Small intestine (tissue), 7 donors: Measurements from ENCODE around the gene PDHX. TPM values are rescaled to one million over a fixed set of nuclear protein-coding genes. Genes with fewer than 3 reads are reported as not detected.
"Not testable (repeated sequence)": the region's sequence is repeated elsewhere in the genome, so short reads cannot be mapped to it uniquely, and the experiment has no call there.

Experiments used
- DNase-seq, 2 donors: peaks; one replicate each; pipeline versions ENCODE4 v3.0.0 to v3.0.0-alpha.2; 2013
- FAIRE-seq: peaks from 2 replicates; lab custom pipeline; 2012; peaks lifted over from hg19 to GRCh38; lab: Jason Lieb, UNC
- H3K27ac ChIP-seq, 3 donors: one replicate each; pipeline ENCODE4 v1.5.1; 2013; ENCODE audit warnings: low read length in 2 of 3, mild to moderate bottlenecking in 2 of 3, control low read depth in 1 of 3, inconsistent platforms in 1 of 3, low read depth in 1 of 3, moderate library complexity in 1 of 3
- H3K27me3 ChIP-seq, 3 donors: one replicate each; pipeline ENCODE4 v1.6.1; 2013; ENCODE audit warnings: low read length in 3 of 3, inconsistent platforms in 1 of 3; ENCODE audit not compliant: control insufficient read depth in 3 of 3, insufficient read depth in 3 of 3
- H3K36me3 ChIP-seq, 3 donors: one replicate each; pipeline ENCODE4 v1.6.1; 2013; ENCODE audit warnings: low read length in 3 of 3, inconsistent platforms in 1 of 3, low read depth in 1 of 3, mild to moderate bottlenecking in 1 of 3, moderate library complexity in 1 of 3; ENCODE audit not compliant: control insufficient read depth in 3 of 3, insufficient read depth in 2 of 3
- H3K4me1 ChIP-seq, 3 donors: one replicate each; pipeline ENCODE4 v1.6.1; 2013; ENCODE audit warnings: low read length in 2 of 3, inconsistent platforms in 1 of 3, low read depth in 1 of 3, mild to moderate bottlenecking in 1 of 3, moderate library complexity in 1 of 3; ENCODE audit not compliant: control insufficient read depth in 3 of 3, insufficient read depth in 2 of 3
- H3K4me3 ChIP-seq, 3 donors: one replicate each; pipeline ENCODE4 v1.5.1; 2013; ENCODE audit warnings: low read length in 3 of 3, control low read depth in 1 of 3, inconsistent platforms in 1 of 3, low read depth in 1 of 3, mild to moderate bottlenecking in 1 of 3, moderate library complexity in 1 of 3
- H3K9me3 ChIP-seq, 2 donors: one replicate each; pipeline ENCODE4 v1.6.1; 2013; ENCODE audit warnings: low read depth in 1 of 2, low read length in 1 of 2; ENCODE audit not compliant: control insufficient read depth in 2 of 2, insufficient read depth in 1 of 2
- WGBS, 3 donors: extraction: QIAGEN DNeasy Blood & Tissue Kit; methylation state at CpG; one replicate each; pipeline ENCODE4 v1.1.7; 2013; 5-methylcytosine and 5-hydroxymethylcytosine counted together
- polyA plus RNA-seq, 4 donors: library from polyadenylated mRNA; stranded (reverse) in 3 of 4; unstranded in 1 of 4; fragments of 200-250 nt in 3 of 4; fragments of 120-200 nt in 1 of 4; gene quantifications; one replicate each; pipeline versions ENCODE4 v1.2.1 to v1.2.3, GENCODE V29; 2013
- donor health status: healthy with polysubstance abuse.
- donor health status: control.
- donor health status: control.
- donor health status: Bipolar disorder and iron deficiency.
- donor health status: healthy.

Gene PDHX
- polyA plus RNA-seq, 4 donors = 15.7 to 29.0 (median 26.1) TPM

- H3K4me3 ChIP-seq, DNase-seq, H3K27me3 ChIP-seq, FAIRE-seq, H3K4me1 ChIP-seq, H3K27ac ChIP-seq, H3K36me3 ChIP-seq, H3K9me3 ChIP-seq: not testable (repeated sequence)
- WGBS, 3 donors = 96 to 98% (median 98%) methylated on average over 10 of the region's 10 CpGs
Observed at GRCh38 chr11:34913556-34913955, 2.9 kb upstream of the PDHX start.

- no peak for FAIRE-seq
- no peaks in the 10 kb centered on the region for H3K27me3 ChIP-seq
- H3K4me3 ChIP-seq = peak overlapping the region; percentile 71 to 93 (median 92)
- DNase-seq = peak in 1 of 2 donors; percentile 44
- WGBS, 3 donors = 4 to 6% (median 5%) methylated on average over 33 to 34 of the region's 34 CpGs
- peak overlapping the region; percentile 87 to 96 (median 94) for H3K27ac ChIP-seq
- H3K9me3 ChIP-seq = no peaks in the 10 kb centered on the region
- H3K4me1 ChIP-seq = peaks cover 1 to 4% (median 3%) of the 10 kb centered on the region in 3 donors
- H3K36me3 ChIP-seq = peaks cover 0 to 4% (median 0%) of the 10 kb centered on the region in 3 donors
Observed at GRCh38 chr11:34915136-34916014, 1.0 kb upstream of the PDHX start.

GRCh38 chr11:34916843-34917770 is 689 bp downstream of the PDHX start:
- H3K27me3 ChIP-seq = no peaks in the 10 kb centered on the region

GRCh38 chr11:34921156-34921555 is 4.7 kb downstream of the PDHX start:
- FAIRE-seq (no peak), DNase-seq (no peak)
- no peak overlapping the region for H3K4me3 ChIP-seq
- H3K36me3 ChIP-seq = peaks cover 0 to 3% (median 2%) of the 10 kb centered on the region in 3 donors
- peaks cover 0 to 2% (median 1%) of the 10 kb centered on the region in 3 donors for H3K4me1 ChIP-seq
- no peaks in the 10 kb centered on the region for H3K9me3 ChIP-seq
- H3K27ac ChIP-seq = no peak overlapping the region
- WGBS, 3 donors = 96 to 97% (median 96%) methylated on average over 4 of the region's 4 CpGs
- H3K27me3 ChIP-seq = no peaks in the 10 kb centered on the region

More at GRCh38 chr11:34916843-34917770, 689 bp downstream of the PDHX start:
- Histone ChIP-seq H3K4me1 (peaks cover 1 to 3% (median 2%) of the 10 kb centered on the region in 3 donors), H3K36me3 (peaks cover 0 to 4% (median 2%) of the 10 kb centered on the region in 3 donors), H3K27ac (peak overlapping the region; percentile 8 to 94 (median 87)), H3K9me3 (no peaks in the 10 kb centered on the region), H3K4me3 (peak overlapping the region; percentile 71 to 93 (median 92))
- no peak for FAIRE-seq
- peak in 1 of 2 donors; percentile 8 for DNase-seq
- WGBS, 3 donors = 8 to 20% (median 14%) methylated on average over 23 of the region's 23 CpGs

- Histone ChIP-seq H3K36me3 (peaks cover 0 to 3% (median 2%) of the 10 kb centered on the region in 3 donors), H3K4me3 (no peak overlapping the region), H3K9me3 (no peaks in the 10 kb centered on the region), H3K4me1 (no peaks in the 10 kb centered on the region), H3K27ac (no peak overlapping the region), H3K27me3 (no peaks in the 10 kb centered on the region)
- no peak for FAIRE-seq
- no peak for DNase-seq
- WGBS, 3 donors = 58 to 78% (median 75%) methylated on average over 3 of the region's 3 CpGs
Observed at GRCh38 chr11:34924714-34925113, 8.3 kb downstream of the PDHX start.

- Histone ChIP-seq H3K27me3 (no peaks in the 10 kb centered on the region), H3K9me3 (no peaks in the 10 kb centered on the region), H3K4me1 (peaks cover 0 to 5% (median 3%) of the 10 kb centered on the region in 3 donors), H3K4me3 (no peak overlapping the region), H3K36me3 (peaks cover 0 to 3% (median 0%) of the 10 kb centered on the region in 3 donors), H3K27ac (no peak overlapping the region)
- FAIRE-seq = no peak
- DNase-seq = peak; percentile 51
- WGBS, 3 donors = 7 to 12% (median 9%) methylated on average over 2 of the region's 2 CpGs
Observed at GRCh38 chr11:34926101-34926830, 9.8 kb downstream of the PDHX start.

GRCh38 chr11:34926831-34927132 is 10.4 kb downstream of the PDHX start:
- FAIRE-seq (no peak), DNase-seq (no peak)
- Histone ChIP-seq H3K27me3 (no peaks in the 10 kb centered on the region), H3K4me3 (no peak overlapping the region), H3K4me1 (peaks cover 0 to 5% (median 3%) of the 10 kb centered on the region in 3 donors), H3K9me3 (no peaks in the 10 kb centered on the region), H3K36me3 (peaks cover 0 to 3% (median 0%) of the 10 kb centered on the region in 3 donors), H3K27ac (no peak overlapping the region)
